HK-2 (cell line): ENCODE data around the gene SIPA1.
A peak's percentile ranks its signal among the peaks of the same experiment; 100 is the strongest.

ENCODE experiments used
- DNase-seq: peaks from one replicate; pipeline ENCODE4 v3.0.0-alpha.2; 2018; ENCODE audit not compliant: unreplicated experiment

Gene SIPA1

GRCh38 chr11:65637794-65638419, at the start of gene SIPA1:
TSS of gene SIPA1 (plus strand) at chr11:65638101. CDS start at chr11:65640922, 2,821 bp downstream.
- DNase-seq: peak; percentile 85

- DNase-seq: no peak
These were observed 49.5 kb upstream of the SIPA1 start for GRCh38 chr11:65588199-65589054.

GRCh38 chr11:65589444-65590239, 48.3 kb upstream of the SIPA1 start:
- no peak for DNase-seq

- no peak for DNase-seq
These were observed 47.6 kb upstream of the SIPA1 start for GRCh38 chr11:65590240-65590738.

GRCh38 chr11:65591939-65592857, 45.7 kb upstream of the SIPA1 start:
- DNase-seq: no peak

- DNase-seq: no peak
These were observed 44.9 kb upstream of the SIPA1 start for GRCh38 chr11:65592858-65593517.

- DNase-seq: no peak
These were observed 44.1 kb upstream of the SIPA1 start for GRCh38 chr11:65593518-65594414.

GRCh38 chr11:65595131-65595530, 42.8 kb upstream of the SIPA1 start:
- DNase-seq: no peak

- no peak for DNase-seq
These were observed 42.2 kb upstream of the SIPA1 start, which contains the start of gene KCNK7 for GRCh38 chr11:65595543-65596281. TSS of gene KCNK7 (minus strand) at chr11:65595800. CDS start at chr11:65595772, 28 bp downstream.

GRCh38 chr11:65596520-65596919, 41.4 kb upstream of the SIPA1 start:
- DNase-seq: no peak

- no peak for DNase-seq
These were observed 39.6 kb upstream of the SIPA1 start for GRCh38 chr11:65598258-65598699.

- no peak for DNase-seq
These were observed 38.5 kb upstream of the SIPA1 start for GRCh38 chr11:65599216-65599954.

GRCh38 chr11:65599955-65600246, 38.0 kb upstream of the SIPA1 start:
- DNase-seq: no peak

GRCh38 chr11:65604258-65604657, 33.6 kb upstream of the SIPA1 start:
- DNase-seq: no peak

GRCh38 chr11:65606876-65607613, 30.9 kb upstream of the SIPA1 start:
- no peak for DNase-seq

GRCh38 chr11:65607614-65608426, 30.1 kb upstream of the SIPA1 start:
- no peak for DNase-seq

- DNase-seq: no peak
These were observed 28.7 kb upstream of the SIPA1 start for GRCh38 chr11:65609229-65609628.
